ENCODE measurements around the gene CACNB1.

Gene CACNB1

GRCh38 chr17:39123627-39124026, 73.8 kb downstream of the CACNB1 start:
- no peak for DNase-seq (ENCODE audit: low read depth)

Measured in activated T-helper 1 cell treated with Interleukin-2 at 50 U/mL for 16 hours (primary cell).